Aorta (tissue), 5 donors: ENCODE measurements around the gene LRP8. TPM values are rescaled to one million over a fixed set of nuclear protein-coding genes. Genes with fewer than 3 reads are reported as not detected.

Experiments used
- ATAC-seq: fragments of 200-7000 bp; cut with Tn5 transposase; one replicate; pipeline ENCODE4 v1.9.1; 2022; ENCODE audit warnings: moderate library complexity; ENCODE audit not compliant: low FRiP score
- DNase-seq, 2 donors: peaks; one replicate each; pipeline ENCODE4 v3.0.0-alpha.2; 2020
- H3K27ac ChIP-seq, 2 donors: one replicate each; pipeline ENCODE4 v1.5.1; 2013; ENCODE audit warnings: low read length in 2 of 2, mild to moderate bottlenecking in 2 of 2, moderate library complexity in 2 of 2, control low read depth in 1 of 2, inconsistent platforms in 1 of 2, low read depth in 1 of 2
- H3K27me3 ChIP-seq, 2 donors: one replicate each; pipeline ENCODE4 v1.6.1; 2013; ENCODE audit warnings: control low read depth in 1 of 2, low read length in 1 of 2, mild to moderate bottlenecking in 1 of 2, moderate library complexity in 1 of 2; ENCODE audit not compliant: insufficient read depth in 2 of 2, control insufficient read depth in 1 of 2
- H3K36me3 ChIP-seq, 2 donors: one replicate each; pipeline ENCODE4 v1.6.1; 2013; ENCODE audit warnings: control low read depth in 1 of 2, low read length in 1 of 2, mild to moderate bottlenecking in 1 of 2; ENCODE audit not compliant: insufficient read depth in 2 of 2, control insufficient read depth in 1 of 2
- H3K4me1 ChIP-seq, 2 donors: one replicate each; pipeline ENCODE4 v1.6.1; 2013; ENCODE audit warnings: low read length in 2 of 2, control low read depth in 1 of 2, mild to moderate bottlenecking in 1 of 2, moderate library complexity in 1 of 2; ENCODE audit not compliant: insufficient read depth in 2 of 2, control insufficient read depth in 1 of 2
- H3K4me3 ChIP-seq, 2 donors: one replicate each; pipeline ENCODE4 v1.5.1; 2013; ENCODE audit warnings: low read length in 2 of 2, control low read depth in 1 of 2, mild to moderate bottlenecking in 1 of 2
- H3K9me3 ChIP-seq: one replicate; pipeline ENCODE4 v1.6.1; 2013; ENCODE audit warnings: mild to moderate bottlenecking, low read length; ENCODE audit not compliant: control insufficient read depth
- WGBS, 2 donors: extraction: QIAGEN DNeasy Blood & Tissue Kit; methylation state at CpG; one replicate each; pipeline ENCODE4 v1.1.7; 2013; 5-methylcytosine and 5-hydroxymethylcytosine counted together
- intact Hi-C, 2 donors: fragments of 100-400 bp; cut with DNase I; formaldehyde crosslinking; loops; one replicate each; pipeline versions ENCODE4 v1.14.2 to v1.15.0; 2022
- polyA plus RNA-seq, 2 donors: library from polyadenylated mRNA; stranded (reverse); fragments of 200-250 nt; gene quantifications; one replicate each; pipeline ENCODE4 v1.2.3, GENCODE V29; 2013
- total RNA-seq, 2 donors: library from RNA; stranded (reverse); fragmentation: NEBNext Ultra II Directional; extraction: Animal tissue kit (Norgen Biotek cat#: 25700); gene quantifications; one replicate each; pipeline ENCODE4 v1.2.1, GENCODE V29; 2021
- donor health status: healthy with polysubstance abuse.
- donor health status: Bipolar disorder and iron deficiency.
- donor health status: DM: no; HTN: no; CAD: no.
- donor health status: DM: no; HTN: no; CAD: no.
- donor health status: DM: yes; HTN: yes; CAD: no.

LRP8 gene
- total and polyA plus RNA-seq, 4 donors = 1.1 to 12.3 (median 5.9) TPM

DNA sequence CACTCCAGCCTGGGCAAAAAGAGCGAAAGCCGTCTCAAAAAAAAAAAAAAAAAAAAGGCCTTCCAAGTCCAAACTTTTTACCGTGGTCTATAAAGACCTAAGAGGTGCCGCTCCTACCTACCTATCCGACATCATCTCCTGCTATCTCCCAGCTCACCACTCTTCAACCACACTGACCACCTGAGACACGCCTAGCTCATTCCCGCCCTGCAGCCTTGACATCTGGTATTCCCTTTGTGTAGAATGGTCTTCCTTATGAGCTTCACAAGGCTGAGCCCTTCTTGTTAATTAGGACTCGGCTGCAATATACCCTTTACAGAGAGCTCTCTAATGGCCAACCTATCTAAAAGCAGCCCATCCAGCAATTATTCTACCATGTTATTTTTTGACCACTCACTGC lies 90.2 kb downstream of the LRP8 start:
- Histone ChIP-seq H3K9me3 (no peaks in the 10 kb centered on the region), H3K27me3 (no peaks in the 10 kb centered on the region), H3K27ac (no peak overlapping the region), H3K36me3 (peaks cover 4% of the 10 kb centered on the region in 2 donors), H3K4me1 (peaks cover 0 to 3% of the 10 kb centered on the region in 2 donors), H3K4me3 (peak overlapping the region; percentile 82 to 86)
- intact Hi-C loops = no loop called here
- DNase-seq (no peak), ATAC-seq (no peak)
- 13 to 31% methylated on average over 6 to 8 of the region's 8 CpGs for WGBS, 2 donors

DNA sequence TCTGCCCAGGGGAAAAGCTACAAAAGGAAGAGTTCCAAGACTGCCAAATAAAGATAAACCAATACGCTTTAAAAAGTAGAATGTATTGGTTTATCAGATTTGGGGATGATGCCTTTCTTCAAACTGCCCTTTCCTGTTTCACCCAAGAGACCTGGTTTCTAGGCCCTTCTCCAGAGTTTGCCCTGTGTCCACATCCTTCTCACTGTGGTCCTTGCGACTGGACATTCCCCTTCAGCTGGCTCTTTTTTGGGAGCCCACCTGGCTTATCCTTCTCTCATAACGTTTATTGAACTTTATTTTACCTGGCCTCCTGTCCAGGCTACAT lies 106.9 kb downstream of the LRP8 start:
- no peaks in the 10 kb centered on the region for H3K4me1 ChIP-seq
- H3K27ac ChIP-seq = peak overlapping the region; percentile 9 to 99
- no peak overlapping the region for H3K4me3 ChIP-seq
- DNase-seq = no peak
- peaks cover 0 to 2% of the 10 kb centered on the region in 2 donors for H3K36me3 ChIP-seq
- H3K27me3 ChIP-seq = no peaks in the 10 kb centered on the region
- H3K9me3 ChIP-seq = no peaks in the 10 kb centered on the region
- no peak for ATAC-seq
- WGBS, 2 donors = 27 to 36% methylated on average over 3 of the region's 3 CpGs
- intact Hi-C loops = loop anchor here in 1 of 2 donors (1.0 kb wide), 1 partner anchor 24 kb away; no protein-coding TSS in a partner anchor

DNA sequence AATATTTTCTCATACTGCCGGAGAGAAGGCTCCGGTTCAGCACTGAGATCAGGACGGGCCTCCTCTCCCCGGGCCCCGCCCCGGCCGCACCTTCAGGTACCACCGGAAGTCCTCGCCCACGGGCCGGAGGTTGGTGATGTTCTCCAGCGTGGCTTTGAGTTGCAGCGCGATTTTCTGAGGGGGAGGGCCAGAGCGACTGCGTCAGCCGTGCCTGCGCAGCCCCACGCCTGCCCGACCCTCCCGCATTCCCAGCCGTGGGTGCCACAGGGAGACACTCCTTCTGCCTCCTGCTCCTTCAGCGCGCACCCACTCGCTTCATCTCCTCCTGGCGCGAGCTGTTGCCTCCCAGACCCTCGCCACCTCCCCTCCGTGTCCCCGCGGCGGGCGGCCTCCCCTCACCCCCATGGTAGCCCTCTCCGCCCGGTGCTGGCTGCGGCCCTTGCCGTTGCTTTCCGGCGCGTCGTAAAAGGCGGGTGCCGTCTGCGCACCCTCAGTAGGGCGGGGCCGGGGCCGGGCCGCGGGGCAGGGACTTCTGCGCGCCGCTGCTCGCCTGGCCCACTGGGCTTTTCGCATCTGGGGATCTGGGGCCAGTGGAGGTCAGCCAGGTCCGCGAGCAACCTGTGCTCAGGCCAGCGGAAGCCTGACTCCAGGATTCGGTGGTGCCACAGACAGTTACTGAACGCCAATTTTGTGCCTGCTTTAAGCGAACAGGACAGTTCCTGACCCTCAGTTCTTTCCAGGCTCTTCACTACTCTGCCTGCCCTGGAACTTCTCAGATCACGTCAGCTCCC lies 107.5 kb downstream of the LRP8 start, which contains the start of gene CZIB:
Gene CZIB (minus strand): TSS at position 464 of the 791 bp plus-strand sequence. CDS start 59 bp downstream, at position 405.
- ATAC-seq (peak; percentile 99), DNase-seq (peak; percentile 97 to 99)
- Histone ChIP-seq H3K27ac (peak within 1 kb of the TSS; percentile 9 to 99), H3K4me3 (peak within 1 kb of the TSS; percentile 37 to 83), H3K4me1 (no peaks in the 10 kb centered on the region), H3K9me3 (no peaks in the 10 kb centered on the region), H3K27me3 (no peaks in the 10 kb centered on the region), H3K36me3 (peaks cover 0 to 2% of the 10 kb centered on the region in 2 donors)
- whole genome bisulfite sequencing, 2 donors = 1% methylated on average over 56 to 61 of the region's 61 CpGs
- intact Hi-C loops = loop anchor here in 1 of 2 donors (1.0 kb wide), 1 partner anchor 23 kb away; no protein-coding TSS in a partner anchor

DNA sequence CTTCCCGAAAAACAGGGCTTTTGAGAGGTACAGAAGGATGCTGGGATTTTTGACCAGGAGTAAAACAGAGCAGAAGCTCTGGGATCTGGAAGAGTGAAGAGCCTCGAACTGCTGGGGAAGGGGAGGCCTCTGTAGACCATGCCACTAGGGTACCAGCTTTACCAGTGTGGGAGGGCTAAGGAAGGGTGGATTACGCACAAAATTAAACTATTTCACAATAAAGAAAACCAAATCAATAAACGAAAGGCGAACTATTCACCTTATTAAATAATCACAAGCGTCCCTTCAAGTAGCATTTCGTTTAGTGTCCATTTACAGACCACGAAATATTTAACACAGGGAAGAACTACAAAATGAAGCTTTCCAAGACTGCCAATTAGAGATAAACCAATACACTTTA lies 108.2 kb downstream of the LRP8 start:
- H3K4me3 ChIP-seq = peak overlapping the region; percentile 37 to 83
- no peaks in the 10 kb centered on the region for H3K4me1 ChIP-seq
- H3K9me3 ChIP-seq = no peaks in the 10 kb centered on the region
- H3K27ac ChIP-seq = no peak overlapping the region
- ATAC-seq (no peak), DNase-seq (no peak)
- intact Hi-C loops = loop anchor here in 1 of 2 donors (1.0 kb wide), 1 partner anchor 22 kb away; no protein-coding TSS in a partner anchor
- peaks cover 0 to 2% of the 10 kb centered on the region in 2 donors for H3K36me3 ChIP-seq
- no peaks in the 10 kb centered on the region for H3K27me3 ChIP-seq
- WGBS, 2 donors = 13 to 18% methylated on average over 8 of the region's 8 CpGs

DNA sequence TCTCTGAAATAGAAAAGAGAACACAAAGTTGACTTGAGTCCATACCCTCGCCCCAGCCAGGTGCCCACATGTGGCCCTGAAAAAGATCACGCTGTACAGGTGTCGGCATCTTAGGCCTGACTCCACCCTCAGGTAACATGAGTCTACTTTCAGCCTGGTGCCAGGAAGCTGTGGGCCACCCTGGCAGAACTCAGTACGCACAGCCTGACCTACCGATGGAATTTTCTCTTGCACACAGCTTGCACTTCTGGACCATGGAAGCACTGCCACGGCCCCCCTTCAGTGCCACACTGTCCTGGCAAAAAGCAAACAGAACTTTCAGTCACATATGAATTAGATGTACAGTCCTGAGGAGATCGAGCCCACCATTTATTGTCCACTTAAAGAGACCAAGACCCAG lies 109.7 kb downstream of the LRP8 start:
- no peaks in the 10 kb centered on the region for H3K9me3 ChIP-seq
- intact Hi-C loops = no loop called here
- no peak overlapping the region for H3K27ac ChIP-seq
- 87 to 90% methylated on average over 7 of the region's 7 CpGs for WGBS, 2 donors
- H3K4me3 ChIP-seq = no peak overlapping the region
- no peaks in the 10 kb centered on the region for H3K4me1 ChIP-seq
- no peak for ATAC-seq
- H3K27me3 ChIP-seq = no peaks in the 10 kb centered on the region
- H3K36me3 ChIP-seq = peaks cover 2 to 4% of the 10 kb centered on the region in 2 donors
- no peak for DNase-seq

DNA sequence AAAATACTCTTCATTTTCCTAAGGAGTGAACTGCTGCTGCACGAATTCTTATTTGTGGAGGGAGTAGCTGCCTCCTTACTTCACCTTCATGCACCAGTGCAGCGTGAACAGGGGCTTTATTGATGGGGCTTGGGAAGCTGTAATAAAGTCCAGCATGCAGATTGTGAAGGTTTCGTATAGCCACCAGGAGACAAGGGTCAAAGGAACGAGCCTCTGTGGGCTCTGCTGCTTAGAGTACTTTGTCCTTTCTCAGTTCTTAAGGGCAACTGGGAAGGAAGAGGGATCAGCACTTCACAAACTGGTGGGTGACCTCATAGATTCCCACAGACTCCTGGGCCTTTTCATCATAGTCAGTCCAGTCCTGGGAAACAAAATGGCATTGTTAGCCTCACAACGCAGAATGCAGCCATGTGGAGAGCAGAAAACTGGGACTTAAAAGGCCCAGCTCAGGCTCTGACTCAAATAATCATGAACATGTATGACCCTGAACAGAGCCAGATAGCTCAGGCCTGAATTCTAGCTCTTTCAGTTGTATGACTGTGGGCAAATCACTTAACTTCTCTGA lies 113.4 kb downstream of the LRP8 start:
- H3K27me3 ChIP-seq = no peaks in the 10 kb centered on the region
- ATAC-seq (no peak), DNase-seq (no peak)
- H3K4me1 ChIP-seq = no peaks in the 10 kb centered on the region
- no peaks in the 10 kb centered on the region for H3K9me3 ChIP-seq
- no peak overlapping the region for H3K27ac ChIP-seq
- WGBS, 2 donors = 71 to 76% methylated on average over 5 of the region's 5 CpGs
- intact Hi-C loops = no loop called here
- peaks cover 4 to 14% of the 10 kb centered on the region in 2 donors for H3K36me3 ChIP-seq
- no peak overlapping the region for H3K4me3 ChIP-seq

DNA sequence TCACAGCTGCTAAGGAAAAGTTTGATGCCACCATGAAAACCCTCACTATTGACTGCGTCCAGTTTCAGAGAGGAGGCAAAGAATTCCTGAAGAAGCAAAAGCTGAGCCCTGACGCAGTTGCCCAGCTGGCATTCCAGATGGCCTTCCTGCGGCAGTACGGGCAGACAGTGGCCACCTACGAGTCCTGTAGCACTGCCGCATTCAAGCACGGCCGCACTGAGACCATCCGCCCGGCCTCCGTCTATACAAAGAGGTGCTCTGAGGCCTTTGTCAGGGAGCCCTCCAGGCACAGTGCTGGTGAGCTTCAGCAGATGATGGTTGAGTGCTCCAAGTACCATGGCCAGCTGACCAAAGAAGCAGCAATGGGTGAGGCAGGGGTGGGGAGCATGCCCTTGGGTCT lies 116.9 kb downstream of the LRP8 start:
- H3K27me3 ChIP-seq = no peaks in the 10 kb centered on the region
- H3K9me3 ChIP-seq = peaks cover 2% of the 10 kb centered on the region
- WGBS, 2 donors = 95 to 96% methylated on average over 11 of the region's 11 CpGs
- no peak overlapping the region for H3K27ac ChIP-seq
- no peak overlapping the region for H3K4me3 ChIP-seq
- peaks cover 6 to 12% of the 10 kb centered on the region in 2 donors for H3K36me3 ChIP-seq
- intact Hi-C loops = no loop called here
- DNase-seq = no peak
- ATAC-seq = no peak
- H3K4me1 ChIP-seq = no peaks in the 10 kb centered on the region

DNA sequence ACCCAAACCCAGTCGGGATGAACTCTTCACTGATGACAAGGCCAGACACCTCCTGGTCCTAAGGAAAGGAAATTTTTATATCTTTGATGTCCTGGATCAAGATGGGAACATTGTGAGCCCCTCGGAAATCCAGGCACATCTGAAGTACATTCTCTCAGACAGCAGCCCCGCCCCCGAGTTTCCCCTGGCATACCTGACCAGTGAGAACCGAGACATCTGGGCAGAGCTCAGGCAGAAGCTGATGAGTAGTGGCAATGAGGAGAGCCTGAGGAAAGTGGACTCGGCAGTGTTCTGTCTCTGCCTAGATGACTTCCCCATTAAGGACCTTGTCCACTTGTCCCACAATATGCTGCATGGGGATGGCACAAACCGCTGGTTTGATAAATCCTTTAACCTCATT lies 117.5 kb downstream of the LRP8 start:
- no peak for ATAC-seq
- 89% methylated on average over 7 of the region's 7 CpGs for WGBS, 2 donors
- H3K4me1 ChIP-seq = no peaks in the 10 kb centered on the region
- no peaks in the 10 kb centered on the region for H3K27me3 ChIP-seq
- H3K36me3 ChIP-seq = peaks cover 6 to 14% of the 10 kb centered on the region in 2 donors
- no peak for DNase-seq
- H3K27ac ChIP-seq = no peak overlapping the region
- peaks cover 2% of the 10 kb centered on the region for H3K9me3 ChIP-seq
- H3K4me3 ChIP-seq = no peak overlapping the region
- intact Hi-C loops = no loop called here

DNA sequence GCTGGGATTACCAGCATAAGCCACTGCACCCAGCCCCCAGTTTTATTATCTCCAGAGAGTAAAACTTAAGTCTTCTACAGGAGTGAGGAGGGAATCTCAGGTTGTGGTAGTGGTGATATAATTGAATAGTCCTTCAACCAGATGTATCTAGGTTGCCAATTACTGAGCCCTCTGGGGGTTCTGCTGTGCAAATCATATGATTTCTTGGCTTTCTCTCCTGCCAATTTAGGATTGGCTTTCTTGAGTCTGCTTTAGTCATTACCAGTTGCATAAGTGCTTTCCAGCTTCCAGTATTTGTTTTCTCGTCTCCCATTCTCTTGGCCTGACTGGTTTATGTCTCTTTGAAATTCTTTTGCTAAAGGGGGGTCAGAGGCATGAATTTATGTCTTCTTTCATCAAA lies 120.1 kb downstream of the LRP8 start:
- H3K4me3 ChIP-seq = no peak overlapping the region
- H3K4me1 ChIP-seq = no peaks in the 10 kb centered on the region
- no peak overlapping the region for H3K27ac ChIP-seq
- intact Hi-C loops = no loop called here
- peaks cover 2 to 16% of the 10 kb centered on the region in 2 donors for H3K36me3 ChIP-seq
- no peaks in the 10 kb centered on the region for H3K27me3 ChIP-seq
- WGBS, 2 donors = 65 to 73% methylated on average over 1 of the region's 1 CpG
- no peak for DNase-seq
- ATAC-seq = no peak
- peaks cover 2% of the 10 kb centered on the region for H3K9me3 ChIP-seq
